ENCODE results near the gene DYRK4. TPM values are rescaled to one million over a fixed set of nuclear protein-coding genes. Genes with fewer than 3 reads are reported as not detected.

Gene DYRK4
- total and polyA plus RNA-seq, 2 of the 8 experiments (the other 6 are each of a cell fraction or from before 2014, with no cell fraction given), result 10.5 to 11.4 TPM

DNA sequence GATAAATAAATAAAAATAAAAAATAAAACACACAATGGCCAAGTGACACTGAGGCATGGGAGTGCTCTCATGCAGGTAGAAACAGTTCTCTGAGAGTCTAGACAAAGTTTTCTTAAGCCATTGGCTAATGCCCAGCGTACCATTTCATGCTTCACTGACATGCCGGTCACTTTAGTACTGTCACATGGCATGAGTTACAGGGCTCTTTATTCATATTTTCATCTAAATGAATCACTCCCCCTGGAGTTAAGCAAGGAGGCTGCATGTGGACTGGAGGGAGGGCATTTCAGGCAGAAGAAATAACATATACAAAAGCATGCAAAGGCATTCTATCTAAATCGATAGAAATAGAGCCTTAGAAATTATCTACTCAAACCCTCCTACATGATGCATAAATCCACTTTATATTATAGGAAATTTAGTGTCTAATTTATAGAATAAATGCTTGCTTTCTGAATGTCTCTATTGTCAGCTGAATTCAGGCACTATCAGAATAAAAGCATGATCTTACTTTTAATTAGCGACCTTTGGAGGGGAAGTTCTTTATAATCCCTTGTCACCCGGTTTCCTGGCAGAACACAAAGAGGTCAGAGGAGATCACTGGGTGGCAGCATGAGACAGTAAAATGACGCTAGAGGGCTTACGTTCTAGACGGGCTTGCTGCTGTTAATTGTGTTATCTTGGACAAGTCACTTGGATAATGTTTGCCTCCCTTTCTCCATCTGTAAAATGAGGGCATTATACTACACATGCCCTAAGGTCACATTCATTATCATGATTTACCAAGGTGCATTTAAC lies 17.5 kb downstream of the DYRK4 start:
- H4K20me1 ChIP-seq (replicated peaks in 1 of 2; ENCODE audit: control insufficient read depth in 1 of 2, insufficient read depth in 2 of 2, low read length in 2 of 2), result no peaks in the 10 kb centered on the region
- no peak overlapping the region for H2BK15ac ChIP-seq (ENCODE audit: low read length)
- POLR2A ChIA-PET (ENCODE audit: partially characterized antibody), result interaction anchor here (1.3 kb wide), 1 partner anchor 69 kb away, joined by 5 read pairs; the partner anchor contains the start of genes AKAP3 and NDUFA9
- no peaks in the 10 kb centered on the region for H3K27me3 ChIP-seq (replicated peaks in 1 of 4; ENCODE audit: control insufficient read depth in 3 of 4, extremely low read depth in 1 of 4, insufficient read depth in 3 of 4, low read length in 3 of 4)
- CTCF ChIA-PET (ENCODE audit: partially characterized antibody), result interaction anchor here (0.7 to 2.5 kb wide), 21 partner anchors 8 to 413 kb away, joined by 3 to 18 read pairs (median 4); partner anchors contain the start of genes DYRK4 and GALNT8
- H2BK120ac ChIP-seq (replicated peaks; ENCODE audit: low read depth, low read length), result no peak overlapping the region
- no peak overlapping the region for H3K4ac ChIP-seq (replicated peaks; ENCODE audit: insufficient read length, low read depth, low read length)
- no peak overlapping the region for H3K23ac ChIP-seq (ENCODE audit: insufficient read length)
- no peaks in the 10 kb centered on the region for H3K36me3 ChIP-seq (ENCODE audit: control insufficient read depth in 2 of 4, insufficient read depth in 4 of 4, low read length in 3 of 4)
- H3K9me3 ChIP-seq (ENCODE audit: insufficient read depth in 2 of 2, low read depth in 1 of 2, low read length in 1 of 2), result no peaks in the 10 kb centered on the region
- H2AK5ac ChIP-seq (ENCODE audit: low read depth, low read length), result no peak overlapping the region
- no peak overlapping the region for H3K9ac ChIP-seq (replicated peaks in 1 of 4; ENCODE audit: extremely low read depth in 1 of 4, low read depth in 3 of 4, low read length in 3 of 4)
- H3K4me3 ChIP-seq (ENCODE audit: extremely low read depth in 1 of 4, insufficient read depth in 2 of 4, low read depth in 3 of 4, low read length in 4 of 4), result no peak overlapping the region
- H2AFZ ChIP-seq (ENCODE audit: low read length), result no peak overlapping the region
- no peak overlapping the region for H4K5ac ChIP-seq (ENCODE audit: insufficient read length, low read depth, low read length)
- H2BK12ac ChIP-seq (ENCODE audit: low read depth, low read length), result no peak overlapping the region
- no peak overlapping the region for H3K56ac ChIP-seq (replicated peaks; ENCODE audit: insufficient read length, low read depth, low read length)
- no peaks in the 10 kb centered on the region for H3K79me1 ChIP-seq (ENCODE audit: low read depth, low read length)
- peaks cover 0 to 10% (median 2%) of the 10 kb centered on the region in 4 experiments; a peak in 3 of 7 replicates for H3K4me1 ChIP-seq (replicated peaks in 1 of 4; ENCODE audit: control insufficient read depth in 3 of 4, insufficient read depth in 4 of 4, low read length in 3 of 4)
- no peaks in the 10 kb centered on the region for H3K23me2 ChIP-seq (ENCODE audit: low read depth, low read length)
- no peak overlapping the region for H4K8ac ChIP-seq (ENCODE audit: extremely low read depth, insufficient read depth, low read length)
- H3K79me2 ChIP-seq (ENCODE audit: control insufficient read depth in 1 of 2, insufficient read depth in 2 of 2, low read length in 2 of 2), result no peaks in the 10 kb centered on the region
- H2BK5ac ChIP-seq (ENCODE audit: low read depth, low read length), result no peak overlapping the region
- no peak overlapping the region for H3K27ac ChIP-seq (ENCODE audit: low read depth, low read length)
- H3K4me2 ChIP-seq (ENCODE audit: insufficient read depth in 1 of 2, low read depth in 2 of 2, low read length in 2 of 2), result no peak overlapping the region
- TF ChIP-seq RAD21 (IDR thresholded peaks at IDR 0.05 in 1 of 2, conservative IDR thresholded peaks at IDR 0.05 in 1 of 2; ENCODE audit: low read depth in 2 of 2, low read length in 2 of 2) (peak; percentile 72 to 84), MAFK (IDR thresholded peaks at IDR 0.05; ENCODE audit: low read depth, low read length) (no peak), EZH2 (IDR thresholded peaks at IDR 0.05; ENCODE audit: low read depth, low read length, severe bottlenecking) (no peak), POU5F1 (IDR thresholded peaks at IDR 0.05; ENCODE audit: low read depth, low read length) (no peak), GTF2F1 (IDR thresholded peaks at IDR 0.05; ENCODE audit: borderline replicate concordance, low read depth, low read length) (no peak), KDM1A (IDR thresholded peaks at IDR 0.05; ENCODE audit: borderline replicate concordance, low read length) (no peak)
- TF ChIP-seq, protein P1, sequence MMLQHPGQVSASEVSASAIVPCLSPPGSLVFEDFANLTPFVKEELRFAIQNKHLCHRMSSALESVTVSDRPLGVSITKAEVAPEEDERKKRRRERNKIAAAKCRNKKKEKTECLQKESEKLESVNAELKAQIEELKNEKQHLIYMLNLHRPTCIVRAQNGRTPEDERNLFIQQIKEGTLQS (IDR thresholded peaks at IDR 0.05; ENCODE audit: insufficient read depth, low read depth, low read length), result no peak
- TF ChIP-seq, protein P2, sequence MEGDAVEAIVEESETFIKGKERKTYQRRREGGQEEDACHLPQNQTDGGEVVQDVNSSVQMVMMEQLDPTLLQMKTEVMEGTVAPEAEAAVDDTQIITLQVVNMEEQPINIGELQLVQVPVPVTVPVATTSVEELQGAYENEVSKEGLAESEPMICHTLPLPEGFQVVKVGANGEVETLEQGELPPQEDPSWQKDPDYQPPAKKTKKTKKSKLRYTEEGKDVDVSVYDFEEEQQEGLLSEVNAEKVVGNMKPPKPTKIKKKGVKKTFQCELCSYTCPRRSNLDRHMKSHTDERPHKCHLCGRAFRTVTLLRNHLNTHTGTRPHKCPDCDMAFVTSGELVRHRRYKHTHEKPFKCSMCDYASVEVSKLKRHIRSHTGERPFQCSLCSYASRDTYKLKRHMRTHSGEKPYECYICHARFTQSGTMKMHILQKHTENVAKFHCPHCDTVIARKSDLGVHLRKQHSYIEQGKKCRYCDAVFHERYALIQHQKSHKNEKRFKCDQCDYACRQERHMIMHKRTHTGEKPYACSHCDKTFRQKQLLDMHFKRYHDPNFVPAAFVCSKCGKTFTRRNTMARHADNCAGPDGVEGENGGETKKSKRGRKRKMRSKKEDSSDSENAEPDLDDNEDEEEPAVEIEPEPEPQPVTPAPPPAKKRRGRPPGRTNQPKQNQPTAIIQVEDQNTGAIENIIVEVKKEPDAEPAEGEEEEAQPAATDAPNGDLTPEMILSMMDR (IDR thresholded peaks at IDR 0.05; ENCODE audit: control extremely low read depth in 1 of 3, insufficient read depth in 1 of 3, low read depth in 1 of 3, low read length in 3 of 3), result peak; percentile 29 to 63 (median 51)
- no peak overlapping the region for H3K14ac ChIP-seq (ENCODE audit: insufficient read length)
- WGBS, 2 experiments (ENCODE audit: extremely low coverage in 1 of 2, insufficient coverage in 1 of 2, insufficient read length in 1 of 2, insufficient replicate concordance in 2 of 2, low coverage in 1 of 2, low lambda C conversion rate in 2 of 2, missing lambda C conversion rate in 1 of 2), result 83% methylated on average over 8 of the region's 8 CpGs; no CpG with 5 or more reads in 1 of the 2 experiments
- peak; percentile 65 for FAIRE-seq
- no peak overlapping the region for H4K91ac ChIP-seq (replicated peaks; ENCODE audit: insufficient read length, low read length)
- no peak for DNase-seq (ENCODE audit: low read depth in 1 of 2, low spot score in 2 of 2)
- no peak overlapping the region for H3K18ac ChIP-seq (ENCODE audit: extremely low read depth, low read length)
- no peak overlapping the region for H2BK20ac ChIP-seq (ENCODE audit: low read length)

All from H1 (cell line).